GM12801 (cell line): ENCODE data around the gene LIMS2.

Experiments
- TF ChIP-seq, protein P1 (sequence below): IDR thresholded peaks from one replicate; pipeline ENCODE4 v1.5.1; 2011; ENCODE audit warnings: control low read depth; ENCODE audit not compliant: insufficient read length; ENCODE audit errors: extremely low read depth

Gene LIMS2

DNA sequence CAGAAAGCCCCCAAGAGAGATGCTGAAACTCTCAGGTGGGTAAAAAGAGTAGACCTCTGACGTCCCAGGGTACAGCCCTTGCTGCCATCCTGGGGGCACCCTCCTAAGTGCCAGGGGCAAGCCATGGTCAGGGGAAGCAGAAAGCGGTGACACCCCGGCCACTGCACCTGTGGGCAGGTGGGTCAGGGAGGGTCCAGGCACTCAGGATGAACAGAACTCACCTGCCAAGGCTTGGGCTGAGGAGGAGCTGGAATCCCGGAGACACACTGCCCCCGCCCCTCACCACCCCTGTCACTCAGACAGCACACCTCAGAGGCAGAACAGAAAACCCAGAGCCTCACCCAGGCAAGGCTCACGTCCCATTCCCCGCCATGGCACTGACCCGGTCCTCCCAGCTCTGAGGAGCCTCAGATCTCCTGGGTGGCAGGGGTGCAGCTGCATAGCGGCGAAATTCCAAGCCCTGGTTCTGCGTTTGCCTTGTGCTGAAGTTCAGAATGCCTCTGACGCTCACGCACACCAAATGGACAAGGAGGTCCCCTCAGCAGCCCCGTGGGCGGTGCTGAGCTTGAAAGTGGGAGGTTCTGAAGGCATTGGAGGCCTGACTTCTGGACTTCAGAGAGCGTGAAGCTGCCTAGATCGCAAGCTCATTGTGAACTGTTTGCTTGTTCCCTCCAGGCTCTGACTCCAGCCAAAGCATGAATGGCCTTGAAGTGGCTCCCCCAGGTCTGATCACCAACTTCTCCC is 25.1 kb downstream of the LIMS2 start:
- TF ChIP-seq, protein P1, sequence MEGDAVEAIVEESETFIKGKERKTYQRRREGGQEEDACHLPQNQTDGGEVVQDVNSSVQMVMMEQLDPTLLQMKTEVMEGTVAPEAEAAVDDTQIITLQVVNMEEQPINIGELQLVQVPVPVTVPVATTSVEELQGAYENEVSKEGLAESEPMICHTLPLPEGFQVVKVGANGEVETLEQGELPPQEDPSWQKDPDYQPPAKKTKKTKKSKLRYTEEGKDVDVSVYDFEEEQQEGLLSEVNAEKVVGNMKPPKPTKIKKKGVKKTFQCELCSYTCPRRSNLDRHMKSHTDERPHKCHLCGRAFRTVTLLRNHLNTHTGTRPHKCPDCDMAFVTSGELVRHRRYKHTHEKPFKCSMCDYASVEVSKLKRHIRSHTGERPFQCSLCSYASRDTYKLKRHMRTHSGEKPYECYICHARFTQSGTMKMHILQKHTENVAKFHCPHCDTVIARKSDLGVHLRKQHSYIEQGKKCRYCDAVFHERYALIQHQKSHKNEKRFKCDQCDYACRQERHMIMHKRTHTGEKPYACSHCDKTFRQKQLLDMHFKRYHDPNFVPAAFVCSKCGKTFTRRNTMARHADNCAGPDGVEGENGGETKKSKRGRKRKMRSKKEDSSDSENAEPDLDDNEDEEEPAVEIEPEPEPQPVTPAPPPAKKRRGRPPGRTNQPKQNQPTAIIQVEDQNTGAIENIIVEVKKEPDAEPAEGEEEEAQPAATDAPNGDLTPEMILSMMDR, result no peak

DNA sequence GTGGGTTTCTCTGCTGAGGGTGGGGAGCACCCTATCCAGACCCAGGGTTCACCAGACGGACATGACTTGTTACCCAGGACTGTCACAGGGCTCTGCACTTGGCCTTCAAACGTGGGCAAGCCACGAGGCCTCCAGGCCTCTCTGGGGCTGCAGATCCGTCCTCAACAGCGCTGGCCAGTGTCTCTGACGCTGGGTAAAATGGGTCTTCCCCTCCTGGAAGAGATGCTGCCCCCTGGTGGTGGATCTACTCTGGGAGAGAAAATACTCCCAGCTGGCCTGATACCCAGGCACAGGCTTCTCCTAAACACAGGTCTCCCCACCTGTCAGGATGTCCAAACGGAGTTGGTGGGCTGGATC is 25.7 kb downstream of the LIMS2 start:
- TF ChIP-seq, protein P1, result peak; percentile 34

DNA sequence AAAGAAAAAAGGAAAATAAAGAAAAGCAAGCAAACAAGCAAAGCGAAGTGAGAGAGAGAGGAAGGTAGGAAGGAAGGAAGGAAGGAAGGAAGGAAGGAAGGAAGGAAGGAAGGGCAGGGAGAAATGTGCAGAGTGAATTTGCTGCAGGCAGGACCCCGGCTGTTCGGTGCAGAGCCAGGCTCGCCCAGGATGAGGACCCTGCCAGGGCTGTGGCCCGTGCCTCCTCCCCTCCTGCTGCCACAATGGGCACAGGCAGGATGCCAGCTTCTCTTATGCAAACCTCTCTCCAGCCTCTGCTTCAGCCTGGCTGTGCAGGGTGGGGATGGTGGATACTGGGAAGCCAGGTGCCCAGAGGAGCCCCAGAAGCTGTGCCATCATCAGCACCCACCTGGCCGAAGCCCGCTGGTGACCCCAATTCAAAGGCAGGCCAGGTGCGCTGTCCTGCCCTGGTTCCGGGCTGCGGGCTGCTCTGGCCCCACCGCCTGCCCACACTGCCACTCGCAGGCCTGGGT is 26.2 kb downstream of the LIMS2 start:
- TF ChIP-seq, protein P1, result no peak

DNA sequence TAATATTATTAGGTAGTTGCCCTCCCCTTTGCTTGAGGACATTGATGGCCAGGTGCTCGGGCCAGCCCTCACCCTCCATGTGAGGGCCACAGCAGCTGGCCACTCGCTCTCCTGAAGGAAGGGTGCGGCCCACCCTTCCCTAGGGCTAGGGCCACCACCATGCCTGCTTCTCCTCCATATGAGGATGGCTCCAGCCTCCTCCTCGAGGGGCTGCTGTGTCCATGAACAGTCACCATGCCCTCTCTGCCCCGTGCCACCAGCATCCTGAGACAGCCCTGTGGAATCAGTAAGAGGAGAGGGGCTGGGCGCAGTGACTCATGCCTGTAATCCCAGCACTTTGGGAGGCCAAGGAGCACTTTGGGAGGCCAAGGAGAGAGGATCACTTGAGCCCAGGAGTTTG is 27.0 kb downstream of the LIMS2 start:
- TF ChIP-seq, protein P1, result no peak

DNA sequence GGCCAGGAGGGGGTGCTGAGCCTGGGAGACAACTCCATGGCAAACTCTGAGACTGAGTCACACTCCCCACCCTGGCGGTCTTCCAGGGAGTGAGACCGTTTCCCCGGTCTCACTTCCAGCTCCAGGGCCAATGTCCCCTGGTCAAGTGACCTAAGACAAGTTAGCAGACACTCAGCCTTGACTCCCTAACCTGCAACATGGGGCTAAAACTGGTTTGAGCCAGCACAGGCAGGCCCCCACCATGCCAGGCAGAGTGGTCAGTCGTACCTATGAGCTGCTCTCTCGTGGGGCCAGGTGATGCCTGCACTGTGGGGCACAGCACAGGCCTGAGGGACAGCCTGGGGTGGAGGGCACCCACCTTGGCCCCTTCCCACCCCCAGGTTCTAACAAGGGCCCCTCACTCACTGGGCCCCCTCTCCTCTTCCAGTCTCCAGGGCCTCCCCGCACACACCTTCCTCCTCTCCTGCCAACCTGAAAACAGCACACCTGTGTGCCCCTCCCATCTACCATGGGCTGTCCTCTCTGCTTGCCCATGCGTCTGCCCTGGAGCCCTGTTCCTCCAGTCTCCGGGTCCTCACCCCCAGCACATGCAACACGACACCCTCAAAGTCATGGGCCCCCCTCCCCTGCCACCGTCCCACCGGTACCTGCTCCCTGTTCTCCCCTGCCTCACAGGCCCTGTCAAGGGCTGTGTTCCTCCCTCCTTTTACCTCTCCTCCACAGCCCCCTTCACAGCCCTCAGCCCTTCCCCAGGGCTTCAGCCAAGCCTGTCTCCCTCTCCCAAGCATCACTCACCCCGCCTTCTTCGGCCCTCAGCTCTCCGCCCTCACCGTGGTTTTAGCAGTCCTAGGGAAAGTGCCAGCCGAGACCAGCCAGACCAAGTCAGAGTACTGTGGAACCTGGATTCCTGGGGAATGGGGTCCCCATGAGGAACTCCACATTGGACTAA is 27.8 kb downstream of the LIMS2 start:
- TF ChIP-seq, protein P1, result no peak

DNA sequence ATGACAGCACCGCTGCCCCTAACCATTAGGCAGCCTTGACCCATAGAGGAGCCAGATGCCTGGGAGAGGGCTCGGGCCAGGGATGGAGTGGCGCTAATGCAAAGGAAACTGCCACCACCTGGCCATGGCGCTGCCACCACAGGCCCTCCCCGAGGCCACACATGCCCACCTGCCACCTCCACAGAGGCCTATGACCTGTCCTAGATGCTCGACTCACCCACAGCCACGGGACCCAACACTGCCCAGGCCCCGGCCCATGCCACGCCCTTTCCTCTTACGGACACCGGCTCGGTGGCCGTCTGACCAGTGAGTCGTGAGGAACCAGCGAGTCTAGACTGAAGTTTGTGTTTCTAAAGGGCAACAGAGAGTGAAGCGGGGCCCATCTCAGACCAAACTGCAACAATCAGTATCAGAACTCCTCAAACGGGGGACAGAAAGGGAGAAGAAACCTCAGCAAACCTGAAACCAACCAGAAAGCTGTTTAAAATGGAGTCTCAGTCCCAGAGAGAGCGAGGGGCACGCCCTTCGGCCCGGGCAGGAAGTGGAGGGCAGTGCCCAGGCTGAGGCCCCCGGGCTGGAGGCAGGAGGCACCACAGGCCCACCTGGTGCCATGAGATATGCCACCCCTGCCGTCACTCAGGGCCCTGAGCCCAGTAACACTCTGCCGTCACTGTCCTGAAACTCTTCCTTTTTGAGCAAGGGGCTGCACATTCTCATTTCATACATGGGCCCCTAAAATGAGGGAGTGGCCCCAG is 28.7 kb downstream of the LIMS2 start:
- TF ChIP-seq, protein P1, result no peak
